HG03520 (cell line): ENCODE results near the gene MAPKAP1.
A peak's percentile ranks its signal among the peaks of the same experiment; 100 is the strongest.

Source experiments
- ATAC-seq: cut with Tn5 transposase; IDR thresholded peaks from one replicate; pipeline ENCODE4 v1.9.1; 2021; ENCODE audit warnings: mild to moderate bottlenecking, moderate library complexity; ENCODE audit not compliant: unreplicated experiment

The MAPKAP1 gene

DNA sequence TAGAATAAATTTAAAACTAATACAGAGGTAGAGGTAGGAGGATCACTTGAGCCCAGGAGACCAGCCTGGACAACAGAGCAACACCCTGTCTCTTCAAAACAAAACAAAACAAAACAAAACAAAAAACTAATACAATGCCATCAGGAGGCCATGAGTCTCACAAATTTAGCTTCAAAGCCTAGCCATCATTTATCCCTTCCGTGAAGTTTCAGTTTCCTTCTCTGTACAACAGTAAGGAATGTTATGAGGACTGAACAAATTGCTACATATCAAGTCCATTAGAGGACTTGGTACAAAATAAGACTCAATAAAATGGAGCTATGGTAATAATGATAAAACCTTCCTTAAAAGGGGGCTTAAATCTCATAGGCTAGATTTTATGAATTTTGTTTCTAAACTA, 60.8 kb downstream of the MAPKAP1 start:
- no peak for ATAC-seq

DNA sequence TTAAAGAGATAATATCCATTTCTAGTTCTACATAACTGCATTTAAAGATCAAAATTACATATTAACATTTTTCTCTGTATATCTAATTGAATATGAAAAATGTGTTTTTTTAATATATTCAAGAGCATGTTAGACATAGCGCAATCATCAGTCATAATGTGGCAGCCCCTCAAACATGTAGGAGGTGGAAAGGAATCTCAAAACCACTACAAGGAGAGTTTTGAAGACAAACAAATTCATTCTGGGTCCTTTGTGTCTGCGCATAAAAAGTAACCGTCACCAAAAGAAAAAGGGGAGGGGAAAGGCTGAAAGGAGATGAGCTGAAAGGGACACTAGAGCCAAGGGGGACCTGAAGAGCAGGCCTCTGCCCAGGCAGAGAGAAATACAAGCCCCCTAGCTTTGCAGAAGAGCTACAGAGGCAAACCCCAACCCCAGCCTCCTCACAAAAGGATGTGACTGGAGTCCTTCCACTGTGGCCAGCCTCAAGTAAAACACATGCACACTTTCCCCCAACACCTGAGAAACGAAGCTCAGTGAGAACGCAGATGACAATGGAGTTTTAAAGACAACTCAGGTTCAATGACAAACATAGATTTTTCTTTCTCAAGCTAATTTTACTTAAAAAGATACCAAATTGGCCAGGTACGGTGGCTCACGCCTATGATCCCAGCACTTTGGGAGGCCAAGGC, 62.0 kb downstream of the MAPKAP1 start:
- ATAC-seq: no peak

DNA sequence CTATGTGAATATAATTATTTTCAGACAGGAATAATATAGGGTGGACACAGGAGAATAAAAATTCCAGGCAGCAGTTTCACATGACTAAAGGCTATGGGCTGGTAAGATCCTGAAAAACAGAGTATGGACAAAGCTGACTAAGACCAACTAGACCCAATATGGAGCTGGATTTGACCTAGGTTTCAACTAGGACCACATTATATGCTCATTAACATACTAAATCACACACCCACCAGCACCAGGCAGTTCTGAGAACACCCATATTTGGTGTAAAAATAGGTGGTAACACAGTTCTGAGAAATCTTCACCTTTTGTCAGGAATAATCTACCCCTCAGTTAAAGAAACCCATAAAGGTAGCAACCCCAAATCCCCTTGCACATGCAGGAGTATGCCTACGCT, 64.7 kb downstream of the MAPKAP1 start:
- ATAC-seq: no peak

DNA sequence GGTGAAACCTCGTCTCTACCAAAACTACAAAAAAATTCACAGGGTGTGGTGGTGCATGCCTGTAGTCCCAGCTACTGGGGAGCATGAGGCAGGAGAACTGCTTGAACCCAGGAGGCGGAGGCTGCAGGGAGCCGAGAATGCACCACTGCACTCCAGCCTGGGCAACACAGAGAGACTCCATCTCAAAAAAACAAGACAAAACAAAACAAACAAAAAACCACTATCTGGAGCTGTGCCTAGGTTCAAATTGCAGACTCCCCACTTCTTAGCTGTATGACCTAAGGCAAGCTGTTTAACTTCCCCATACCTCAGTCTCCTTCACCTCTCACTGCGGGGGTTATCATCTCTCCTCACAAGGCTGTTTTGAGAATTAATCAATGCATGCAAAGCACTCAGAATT, 68.0 kb downstream of the MAPKAP1 start:
- no peak for ATAC-seq

- ATAC-seq: no peak
Measured at GRCh38 chr9:125638239-125639045, 68.6 kb downstream of the MAPKAP1 start.

- no peak for ATAC-seq
Measured at GRCh38 chr9:125637241-125637640, 69.8 kb downstream of the MAPKAP1 start.

DNA sequence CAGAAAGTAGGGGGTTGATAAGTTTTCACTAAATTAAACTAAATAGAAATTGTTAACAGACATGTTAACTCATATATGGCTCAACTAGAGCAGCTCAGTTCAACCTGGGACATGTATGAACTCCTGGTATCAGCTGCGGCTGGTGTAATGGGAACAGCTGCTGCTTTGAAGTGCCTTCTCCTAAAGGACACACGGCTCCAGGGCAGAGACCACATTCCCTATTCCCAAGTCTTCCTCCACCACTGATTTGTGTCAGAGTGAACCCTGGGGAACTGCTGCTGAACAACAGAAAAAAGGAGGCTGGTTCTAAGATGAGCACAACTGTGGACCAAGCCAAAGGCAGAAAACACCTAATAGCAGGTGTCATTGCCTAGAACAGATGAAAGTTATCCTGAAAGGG, 71.1 kb downstream of the MAPKAP1 start:
- ATAC-seq: no peak

DNA sequence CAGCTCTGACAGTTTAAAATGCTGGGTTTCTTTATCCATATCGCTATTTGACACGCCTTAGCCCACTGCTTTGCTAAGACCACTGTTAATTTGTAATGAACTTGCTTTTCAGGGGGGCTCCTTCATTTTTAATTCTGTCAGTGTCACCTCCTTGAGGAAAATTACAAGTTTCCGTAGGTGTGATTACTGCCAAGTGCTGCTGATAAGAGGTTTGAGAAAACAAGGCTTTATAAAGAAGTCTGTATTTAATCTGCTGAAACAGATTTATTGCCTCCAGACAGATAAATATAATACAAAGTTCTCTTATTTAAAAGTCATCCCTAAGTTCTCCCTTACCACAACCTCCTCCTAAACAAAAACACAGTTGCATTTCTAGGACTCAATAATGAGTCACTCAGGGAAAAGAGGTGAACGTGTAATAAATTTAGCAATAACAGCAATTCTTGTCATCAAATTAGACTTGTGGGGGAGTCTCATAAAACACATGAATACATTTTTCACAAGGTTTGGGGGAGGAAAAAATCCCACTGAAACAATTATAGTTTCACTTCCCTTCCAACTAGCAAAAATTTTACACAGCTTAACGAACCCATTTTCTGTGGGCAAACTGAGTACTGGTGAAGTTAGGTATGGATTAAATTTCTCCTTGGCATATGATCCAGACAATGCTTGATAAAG, 72.8 kb downstream of the MAPKAP1 start:
- ATAC-seq: no peak

DNA sequence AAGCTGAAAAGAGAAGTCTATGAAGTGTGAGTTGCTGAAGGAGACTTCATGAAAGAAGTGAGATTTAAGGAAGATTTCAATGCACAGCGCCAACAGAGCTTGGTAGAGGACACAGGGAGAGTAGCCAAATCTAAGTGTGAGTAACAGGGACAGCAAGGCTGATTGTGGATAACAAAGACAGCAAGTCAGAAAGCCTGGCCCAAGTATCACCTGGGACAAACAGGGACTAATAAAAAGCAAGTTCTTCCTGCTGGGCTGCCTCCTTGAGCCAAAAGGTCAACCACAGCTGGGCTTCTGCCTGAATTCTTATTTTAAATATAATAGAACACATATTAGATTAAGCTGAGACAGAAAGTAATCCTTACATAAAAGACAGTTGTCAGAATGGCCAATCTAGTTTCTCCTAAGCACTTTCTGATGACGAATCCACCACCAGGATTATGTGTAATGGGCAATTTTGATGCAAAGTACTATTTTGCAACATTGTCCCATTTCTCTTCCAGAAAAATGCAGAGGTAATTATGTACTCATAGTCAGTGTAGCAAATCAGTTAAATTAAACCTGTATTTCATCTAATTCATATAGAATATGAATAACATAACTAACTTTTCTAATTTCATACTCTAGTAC, 73.8 kb downstream of the MAPKAP1 start:
- ATAC-seq: no peak

DNA sequence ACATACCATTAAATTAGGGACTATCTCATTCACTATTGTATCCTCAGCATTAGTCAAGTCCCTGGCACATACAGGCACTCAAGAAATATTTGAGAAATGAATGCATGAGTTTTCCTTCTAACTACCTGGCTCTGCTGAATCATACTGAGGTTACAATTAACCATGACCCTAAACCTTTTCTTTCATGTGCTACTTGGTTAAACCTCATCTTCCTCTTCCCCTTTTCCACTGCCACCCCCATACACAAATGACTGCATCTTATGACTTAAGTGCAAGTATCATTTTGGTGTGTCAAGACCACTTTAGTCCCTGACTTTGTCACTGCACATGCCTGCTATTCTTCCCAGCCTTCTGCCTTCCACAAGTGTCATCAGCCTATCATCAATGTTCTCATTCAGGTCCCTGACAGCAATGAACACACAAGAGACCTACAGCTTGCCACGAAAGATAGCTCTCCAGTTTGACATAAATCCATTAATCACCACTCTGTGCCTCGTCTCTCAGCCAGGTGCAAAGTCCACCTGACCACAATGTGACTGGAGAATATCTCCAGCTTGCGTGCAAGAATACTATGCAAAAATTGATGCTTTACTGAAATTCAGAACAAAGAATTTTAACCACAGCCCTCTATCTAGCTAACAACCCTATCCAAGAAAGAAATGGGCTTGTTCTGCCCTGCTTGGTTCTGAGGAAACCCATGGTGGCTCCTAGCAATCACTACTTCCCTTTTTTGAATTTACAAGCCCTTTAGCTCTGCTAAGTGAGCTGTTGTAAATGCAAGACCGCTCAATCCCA, 74.5 kb downstream of the MAPKAP1 start:
- peak; percentile 47 for ATAC-seq

DNA sequence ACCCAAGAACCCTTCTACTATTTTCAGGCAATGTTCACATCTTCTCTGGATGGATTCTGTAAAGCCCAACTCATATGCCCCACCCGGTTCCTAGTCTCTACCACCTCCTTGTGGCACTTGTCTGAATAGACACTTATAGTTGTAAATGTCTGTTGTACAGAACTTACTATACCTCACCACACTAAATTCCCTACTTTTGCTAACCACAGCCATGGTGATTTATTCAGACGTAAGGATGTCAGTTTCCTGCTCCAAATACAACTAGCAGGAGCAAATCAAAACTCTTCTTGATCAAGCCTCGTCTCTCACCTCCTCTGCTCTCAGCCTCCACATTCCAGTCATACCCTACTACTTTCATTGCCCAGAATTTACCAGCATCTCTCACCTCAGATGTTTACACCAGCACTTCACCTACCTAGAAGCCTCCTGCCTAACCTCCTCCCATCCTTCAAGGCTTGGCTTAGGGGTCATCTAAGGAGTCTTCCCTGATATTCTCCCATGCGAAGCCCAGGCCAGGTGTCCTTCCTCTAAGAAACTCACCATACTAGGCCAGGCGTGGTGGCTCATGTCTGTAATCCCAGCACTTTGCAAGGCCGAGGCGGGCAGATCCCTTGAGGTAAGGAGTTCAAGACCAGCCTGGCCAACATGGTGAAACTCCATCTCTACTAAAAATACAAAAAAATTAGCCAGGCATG, 75.5 kb downstream of the MAPKAP1 start:
- ATAC-seq: peak; percentile 35

- ATAC-seq: no peak
Measured at GRCh38 chr9:125630436-125630835, 76.6 kb downstream of the MAPKAP1 start.

DNA sequence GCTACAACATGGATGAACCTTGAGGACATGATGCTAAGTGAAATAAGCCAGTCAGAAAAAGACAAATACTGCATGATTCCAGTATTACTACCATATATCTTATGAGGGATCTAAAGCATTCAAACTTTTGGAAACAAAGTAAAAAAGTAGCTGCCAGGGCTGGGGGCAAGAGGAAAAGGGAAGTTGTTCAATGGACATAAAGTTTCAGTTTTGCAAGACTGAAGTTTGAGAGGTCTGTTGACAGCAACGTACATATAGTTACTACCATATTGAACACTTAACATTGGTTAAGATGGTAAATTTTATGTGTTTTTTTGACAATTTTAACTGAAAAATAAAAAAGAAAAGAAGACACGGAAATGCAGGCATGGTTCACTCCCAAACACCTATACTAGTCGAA, 77.6 kb downstream of the MAPKAP1 start:
- ATAC-seq: no peak

DNA sequence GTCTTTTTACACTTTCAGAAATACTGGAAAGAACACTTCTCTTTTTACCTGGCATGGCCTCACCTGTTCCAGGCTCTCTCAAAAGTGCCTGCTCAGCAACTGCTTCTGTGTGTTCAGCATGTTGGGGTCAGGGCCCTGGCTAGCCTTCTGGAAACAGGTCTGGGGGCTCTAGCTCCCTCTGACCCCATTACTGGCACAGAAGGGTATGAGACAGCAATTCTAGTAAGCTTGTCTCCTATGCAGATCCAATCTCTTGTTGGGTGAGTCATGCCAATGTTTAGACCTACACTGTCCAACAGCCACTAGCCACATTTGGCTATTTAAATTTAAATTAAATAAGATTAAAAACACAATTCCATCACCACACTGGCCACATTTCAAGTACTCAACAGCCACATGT, 80.8 kb downstream of the MAPKAP1 start:
- ATAC-seq: no peak

- ATAC-seq: no peak
Measured at GRCh38 chr9:125621170-125621569, 85.8 kb downstream of the MAPKAP1 start.

GRCh38 chr9:125620216-125620615, 86.8 kb downstream of the MAPKAP1 start:
- ATAC-seq: no peak

GRCh38 chr9:125617087-125617486, 89.9 kb downstream of the MAPKAP1 start:
- no peak for ATAC-seq

DNA sequence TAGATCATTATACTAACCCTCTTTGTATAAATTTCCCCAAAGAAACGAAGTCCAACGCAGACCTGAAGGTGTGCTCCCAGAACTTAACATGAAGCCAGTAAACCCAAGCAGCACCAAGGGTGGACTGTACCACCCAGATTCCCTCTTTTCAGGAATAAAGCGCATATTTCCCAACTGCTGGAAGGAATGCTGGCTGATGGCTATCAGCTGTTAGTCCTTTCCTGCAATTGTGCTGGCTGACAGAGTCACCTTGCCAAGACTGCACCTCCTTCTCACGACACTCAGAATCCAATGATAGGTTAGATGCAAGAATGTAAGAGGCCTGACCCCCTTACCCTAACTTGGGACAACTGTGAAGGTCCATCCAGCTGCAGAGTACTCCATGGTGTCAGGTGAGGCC, 93.9 kb downstream of the MAPKAP1 start:
- ATAC-seq: no peak

- no peak for ATAC-seq
Measured at GRCh38 chr9:125612616-125613015, 94.4 kb downstream of the MAPKAP1 start.

GRCh38 chr9:125611121-125611765, 95.8 kb downstream of the MAPKAP1 start:
- ATAC-seq: no peak
